WI38 (cell line): ENCODE results near the gene LTBP3.

ENCODE experiments used
- H3K4me3 ChIP-seq: 2 replicates; pipeline ENCODE4 v1.5.1; 2011; ENCODE audit warnings: low read depth, mild to moderate bottlenecking, control low read depth, low read length
- TF ChIP-seq, protein P1 (sequence below): IDR thresholded peaks from 2 replicates; pipeline ENCODE4 v1.5.1; 2012; ENCODE audit warnings: low read depth, mild to moderate bottlenecking, control low read depth, low read length

Gene LTBP3

DNA sequence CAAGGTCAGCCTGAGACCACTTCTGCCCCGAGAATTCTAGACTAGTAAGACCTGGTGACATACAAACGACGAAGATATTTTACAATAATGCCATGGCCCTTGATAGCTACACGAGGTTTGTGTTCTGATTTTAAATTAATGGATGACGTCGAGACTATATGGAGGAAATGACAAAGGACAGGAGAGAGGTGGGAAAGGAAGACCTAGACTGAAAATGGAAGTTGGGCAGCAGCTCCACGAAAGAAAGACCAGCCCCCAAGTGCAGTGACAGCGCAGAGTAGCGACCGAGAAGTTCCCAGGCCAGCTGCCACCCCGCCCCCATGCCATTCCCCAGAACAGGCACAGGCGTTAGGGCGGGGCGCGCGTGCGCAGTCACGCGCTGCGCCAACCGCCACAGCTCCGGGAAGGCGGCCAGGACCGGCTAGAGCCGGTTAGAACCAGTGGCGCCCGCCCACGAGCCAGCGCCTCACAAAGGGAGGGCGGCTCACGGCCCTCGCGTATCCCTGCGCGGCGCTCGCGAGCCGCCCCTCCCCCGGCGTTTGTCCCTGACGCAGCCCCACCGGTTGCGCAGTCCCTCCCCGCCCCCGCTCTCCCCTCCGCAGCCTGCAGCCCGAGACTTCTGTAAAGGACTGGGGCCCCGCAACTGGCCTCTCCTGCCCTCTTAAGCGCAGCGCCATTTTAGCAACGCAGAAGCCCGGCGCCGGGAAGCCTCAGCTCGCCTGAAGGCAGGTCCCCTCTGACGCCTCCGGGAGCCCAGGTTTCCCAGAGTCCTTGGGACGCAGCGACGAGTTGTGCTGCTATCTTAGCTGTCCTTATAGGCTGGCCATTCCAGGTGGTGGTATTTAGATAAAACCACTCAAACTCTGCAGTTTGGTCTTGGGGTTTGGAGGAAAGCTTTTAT is 60.8 kb downstream of the LTBP3 start:
- peak overlapping the region; percentile 98 for H3K4me3 ChIP-seq
- TF ChIP-seq, protein P1, sequence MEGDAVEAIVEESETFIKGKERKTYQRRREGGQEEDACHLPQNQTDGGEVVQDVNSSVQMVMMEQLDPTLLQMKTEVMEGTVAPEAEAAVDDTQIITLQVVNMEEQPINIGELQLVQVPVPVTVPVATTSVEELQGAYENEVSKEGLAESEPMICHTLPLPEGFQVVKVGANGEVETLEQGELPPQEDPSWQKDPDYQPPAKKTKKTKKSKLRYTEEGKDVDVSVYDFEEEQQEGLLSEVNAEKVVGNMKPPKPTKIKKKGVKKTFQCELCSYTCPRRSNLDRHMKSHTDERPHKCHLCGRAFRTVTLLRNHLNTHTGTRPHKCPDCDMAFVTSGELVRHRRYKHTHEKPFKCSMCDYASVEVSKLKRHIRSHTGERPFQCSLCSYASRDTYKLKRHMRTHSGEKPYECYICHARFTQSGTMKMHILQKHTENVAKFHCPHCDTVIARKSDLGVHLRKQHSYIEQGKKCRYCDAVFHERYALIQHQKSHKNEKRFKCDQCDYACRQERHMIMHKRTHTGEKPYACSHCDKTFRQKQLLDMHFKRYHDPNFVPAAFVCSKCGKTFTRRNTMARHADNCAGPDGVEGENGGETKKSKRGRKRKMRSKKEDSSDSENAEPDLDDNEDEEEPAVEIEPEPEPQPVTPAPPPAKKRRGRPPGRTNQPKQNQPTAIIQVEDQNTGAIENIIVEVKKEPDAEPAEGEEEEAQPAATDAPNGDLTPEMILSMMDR = no peak

DNA sequence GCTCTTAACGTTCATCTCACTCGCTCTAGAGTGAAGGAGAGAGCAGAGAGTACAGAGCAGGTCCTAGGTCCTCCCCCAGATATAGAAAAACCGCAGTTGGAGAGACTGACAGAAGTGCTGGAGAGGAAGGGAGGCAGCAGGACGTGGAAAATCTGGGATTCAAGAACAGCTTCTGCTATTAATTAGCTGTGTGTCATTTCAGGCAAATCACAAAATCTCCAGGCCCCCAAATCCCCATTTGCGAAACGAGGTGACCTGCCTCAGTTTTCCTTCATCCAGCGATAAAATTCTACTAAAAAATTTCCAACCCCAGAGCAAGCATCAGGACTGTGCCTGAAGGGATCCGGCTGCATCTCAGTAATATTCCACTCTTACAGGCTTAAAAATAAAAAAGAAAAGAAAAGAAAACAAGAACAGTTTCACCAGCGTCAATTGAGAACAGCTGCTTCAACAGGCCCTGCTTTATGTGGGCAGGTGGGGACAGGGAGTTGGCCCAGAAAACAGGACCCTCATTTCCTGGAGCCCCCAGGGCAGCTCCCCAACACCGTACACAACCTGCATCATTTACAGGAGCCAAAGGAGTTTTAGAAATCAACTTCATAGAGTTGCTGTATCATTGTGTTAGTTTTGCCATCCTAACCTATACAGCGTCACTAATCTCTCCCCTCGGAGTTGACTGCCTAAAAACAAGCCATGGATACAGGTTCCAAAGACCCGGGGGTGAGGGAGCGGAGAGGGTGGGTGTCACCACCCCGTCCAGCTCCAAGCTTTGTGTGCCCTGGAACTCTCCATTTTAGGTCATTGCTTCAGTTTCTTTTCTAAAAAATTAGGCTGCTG is 61.6 kb downstream of the LTBP3 start:
- TF ChIP-seq, protein P1 = no peak
- peak overlapping the region; percentile 56 for H3K4me3 ChIP-seq

DNA sequence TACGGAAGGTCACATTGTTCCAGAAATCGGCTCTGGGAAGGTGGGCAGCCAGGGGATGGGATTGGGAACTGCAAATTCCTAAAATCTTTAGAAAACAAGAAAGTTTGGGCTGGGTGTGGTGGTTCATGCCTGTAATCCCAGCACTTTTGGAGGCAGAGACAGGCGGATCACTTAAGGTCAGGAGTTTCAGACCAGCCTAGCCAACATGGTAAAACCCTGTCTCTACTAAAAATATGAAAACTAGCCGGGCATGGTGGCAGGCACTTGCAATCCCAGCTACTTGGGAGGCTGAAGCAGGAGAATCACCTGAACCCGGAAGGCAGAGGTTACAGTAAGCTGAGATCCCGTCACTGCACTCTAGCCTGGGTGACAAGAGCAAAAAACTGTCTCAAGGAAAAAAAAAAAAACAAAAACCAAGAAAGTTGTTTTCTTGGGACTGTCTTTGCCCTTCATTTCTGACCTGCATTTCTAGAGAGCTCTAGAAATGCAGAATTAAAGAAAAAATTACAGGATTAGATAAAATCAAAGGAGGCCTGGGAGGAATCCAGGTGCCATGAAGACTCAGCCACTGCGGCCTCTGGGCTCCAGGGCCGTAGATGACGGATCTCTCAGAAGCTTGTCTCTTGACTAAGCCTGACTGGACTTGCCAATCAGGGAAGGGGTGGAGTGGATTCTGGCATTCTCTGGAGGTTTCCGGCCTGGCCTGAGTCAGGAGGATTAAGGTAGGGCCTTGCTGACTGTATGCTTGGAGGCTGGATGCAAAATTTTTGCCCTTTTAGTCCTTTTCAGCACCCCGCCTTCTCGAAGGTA is 64.6 kb downstream of the LTBP3 start:
- TF ChIP-seq, protein P1 = no peak
- H3K4me3 ChIP-seq = peak overlapping the region; percentile 21; the same call in 1 of the 2 replicates

DNA sequence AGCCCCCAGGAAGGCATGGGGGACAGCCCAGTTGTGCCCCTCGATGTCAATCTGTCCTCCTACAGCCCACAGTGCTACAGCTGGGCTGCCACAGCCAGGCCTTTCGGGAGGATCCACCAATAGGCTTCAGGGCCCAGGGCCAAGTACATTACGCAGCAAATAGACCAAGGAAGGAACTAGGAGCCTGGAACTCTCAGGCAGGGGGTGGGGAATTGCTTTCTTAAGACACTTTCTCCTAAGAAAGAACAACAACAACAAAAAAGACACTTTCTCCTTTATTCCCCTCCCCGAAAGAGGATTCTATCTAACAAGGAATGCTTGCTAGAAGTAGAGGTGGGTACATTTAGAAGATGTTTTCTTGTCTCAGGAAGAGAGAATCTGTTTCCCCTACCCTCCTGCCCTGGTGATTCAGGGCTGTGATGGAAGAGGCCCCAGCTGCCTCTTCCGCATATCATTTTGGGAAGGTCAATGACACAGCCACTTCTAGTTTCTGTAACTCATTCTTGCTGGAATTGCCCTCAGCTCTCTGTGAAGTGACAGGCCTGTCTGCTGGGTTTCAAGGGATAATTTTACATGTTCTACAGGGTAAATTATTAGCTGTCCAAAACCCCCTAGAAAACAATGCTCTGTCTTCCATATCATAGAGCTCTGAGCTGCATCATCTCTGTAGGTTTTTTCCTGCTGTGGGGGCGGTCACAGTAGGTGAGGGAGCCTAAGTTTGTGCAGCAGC is 65.4 kb downstream of the LTBP3 start:
- peak overlapping the region; percentile 21; the same call in 1 of the 2 replicates for H3K4me3 ChIP-seq

DNA sequence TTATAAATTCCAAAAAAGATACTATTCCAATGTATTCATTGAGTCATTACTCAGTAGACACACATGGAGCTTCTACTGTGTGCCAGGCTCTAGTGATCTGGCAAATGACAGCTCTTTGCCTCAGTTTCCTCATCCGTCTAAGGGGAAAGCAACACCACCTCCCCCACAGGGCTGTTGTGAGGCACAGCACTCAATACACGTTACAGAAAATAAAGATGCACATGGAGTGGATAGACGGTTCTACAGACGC is 65.8 kb downstream of the LTBP3 start:
- no peak overlapping the region for H3K4me3 ChIP-seq
- TF ChIP-seq, protein P1 = no peak

More for the DNA sequence above, 65.4 kb downstream of the LTBP3 start:
- TF ChIP-seq, protein P1 = no peak

DNA sequence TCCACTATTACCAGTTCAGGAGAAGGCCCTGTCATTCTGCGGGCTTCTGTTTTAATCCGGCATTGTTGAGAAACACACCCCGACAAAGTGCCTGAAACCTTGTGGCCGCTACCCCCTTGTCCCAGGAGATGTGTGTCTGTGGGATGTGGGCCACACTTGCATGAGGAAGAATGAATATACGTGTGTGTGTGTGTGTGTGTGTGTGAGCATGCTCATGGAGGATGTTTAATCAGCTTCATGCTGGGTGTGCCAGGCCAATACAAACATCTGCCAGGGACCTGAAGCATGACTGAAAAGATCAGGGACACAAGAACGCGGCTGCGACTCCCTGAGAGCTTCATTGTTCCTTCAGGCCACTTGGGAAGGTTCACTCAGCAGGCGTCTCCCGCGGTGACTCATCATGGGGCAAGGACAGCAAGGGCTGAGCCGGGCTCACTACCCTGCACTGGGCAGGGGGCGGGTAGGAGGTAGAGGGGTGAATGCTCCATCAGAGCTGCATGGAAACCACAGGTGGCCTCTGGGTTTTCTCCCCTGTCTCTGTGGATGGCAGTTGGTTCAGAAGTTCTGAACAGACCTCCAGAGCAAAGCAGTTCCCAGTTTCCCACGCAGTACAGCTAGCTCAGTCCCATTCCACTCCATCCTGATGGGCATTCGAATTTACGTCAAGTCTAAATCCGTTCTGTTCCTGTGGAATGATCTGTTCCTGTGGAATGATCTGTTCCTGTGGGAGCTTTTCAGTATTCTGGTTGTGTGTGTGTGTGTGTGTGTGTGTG is 66.4 kb downstream of the LTBP3 start:
- TF ChIP-seq, protein P1 = no peak
- H3K4me3 ChIP-seq = peak overlapping the region; percentile 13; the same call in 1 of the 2 replicates
